SK-N-MC (cell line): ENCODE data around the gene RBMS1.

Experiments
- EZH2 ChIP-seq: fragments of 200-600 bp; sonication (generic); IDR thresholded peaks from one replicate; pipeline ENCODE4 v1.6.1; 2017; ENCODE audit warnings: antibody characterized with exemption
- POLR2AphosphoS5 ChIP-seq: IDR thresholded peaks from 2 replicates; pipeline ENCODE4 v1.6.1; 2012; ENCODE audit warnings: mild to moderate bottlenecking, low read depth, low read length, borderline replicate concordance

- TF ChIP-seq POLR2AphosphoS5: no peak
- no peak for TF ChIP-seq EZH2
These were observed 201.4 kb downstream of the RBMS1 start for GRCh38 chr2:160292225-160292624.
